AG20443 (cell line): ENCODE data around the gene ZFP36L2.

Source experiments
- DNase-seq: peaks from one replicate; pipeline ENCODE4 v3.0.0; 2012; ENCODE audit warnings: low spot score, mixed read lengths

The ZFP36L2 gene, protein sequence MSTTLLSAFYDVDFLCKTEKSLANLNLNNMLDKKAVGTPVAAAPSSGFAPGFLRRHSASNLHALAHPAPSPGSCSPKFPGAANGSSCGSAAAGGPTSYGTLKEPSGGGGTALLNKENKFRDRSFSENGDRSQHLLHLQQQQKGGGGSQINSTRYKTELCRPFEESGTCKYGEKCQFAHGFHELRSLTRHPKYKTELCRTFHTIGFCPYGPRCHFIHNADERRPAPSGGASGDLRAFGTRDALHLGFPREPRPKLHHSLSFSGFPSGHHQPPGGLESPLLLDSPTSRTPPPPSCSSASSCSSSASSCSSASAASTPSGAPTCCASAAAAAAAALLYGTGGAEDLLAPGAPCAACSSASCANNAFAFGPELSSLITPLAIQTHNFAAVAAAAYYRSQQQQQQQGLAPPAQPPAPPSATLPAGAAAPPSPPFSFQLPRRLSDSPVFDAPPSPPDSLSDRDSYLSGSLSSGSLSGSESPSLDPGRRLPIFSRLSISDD

DNA sequence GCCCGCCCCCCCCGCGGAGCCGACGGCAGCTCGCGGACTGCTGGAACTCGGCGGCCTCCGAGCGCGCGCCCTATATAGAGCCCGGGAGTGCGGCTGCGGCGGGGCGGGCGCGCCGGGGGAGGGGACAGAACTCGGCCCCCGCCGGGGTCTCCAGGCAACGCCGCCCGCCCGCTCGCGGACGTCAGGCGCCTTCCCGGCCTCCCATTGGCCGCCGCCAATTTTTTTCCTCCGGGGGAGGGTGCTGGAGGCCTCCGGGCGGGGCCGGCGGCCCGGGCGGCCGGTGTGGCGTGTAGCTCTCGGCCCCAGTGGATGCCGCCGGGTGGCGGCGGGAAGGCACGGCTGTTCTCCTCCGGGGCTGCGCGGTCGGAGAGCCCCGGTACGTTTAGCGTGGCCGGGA is at the start of gene ZFP36L2:
TSS of gene ZFP36L2 (minus strand) at position 49 of the 397 bp plus-strand sequence. CDS start 291 bp downstream, outside the sequence.
- DNase-seq: peak; percentile 99

DNA sequence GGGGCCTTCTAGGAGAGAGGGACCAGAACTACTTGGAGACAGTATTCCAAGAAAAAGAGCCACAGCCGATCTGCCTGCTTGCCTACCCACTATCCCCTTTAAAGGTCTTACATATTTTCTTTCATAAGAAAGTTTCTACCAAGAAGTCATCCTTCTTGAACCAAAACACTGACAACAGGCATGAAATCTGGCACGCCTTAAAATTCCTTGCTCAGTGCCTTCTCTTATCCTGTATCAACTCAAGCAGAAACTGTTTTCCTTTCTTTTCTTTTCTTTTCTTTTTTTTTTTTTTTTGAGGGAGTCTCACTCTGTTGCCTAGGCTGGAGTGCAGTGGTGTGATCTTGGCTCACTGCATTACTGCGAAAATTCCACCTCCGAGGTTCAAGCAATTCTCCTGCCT is 48.3 kb upstream of the ZFP36L2 start:
- no peak for DNase-seq

- no peak for DNase-seq
These were observed 47.6 kb upstream of the ZFP36L2 start for GRCh38 chr2:43274055-43274454.

- peak; percentile 63 for DNase-seq
These were observed 47.1 kb upstream of the ZFP36L2 start for GRCh38 chr2:43273529-43273928.

DNA sequence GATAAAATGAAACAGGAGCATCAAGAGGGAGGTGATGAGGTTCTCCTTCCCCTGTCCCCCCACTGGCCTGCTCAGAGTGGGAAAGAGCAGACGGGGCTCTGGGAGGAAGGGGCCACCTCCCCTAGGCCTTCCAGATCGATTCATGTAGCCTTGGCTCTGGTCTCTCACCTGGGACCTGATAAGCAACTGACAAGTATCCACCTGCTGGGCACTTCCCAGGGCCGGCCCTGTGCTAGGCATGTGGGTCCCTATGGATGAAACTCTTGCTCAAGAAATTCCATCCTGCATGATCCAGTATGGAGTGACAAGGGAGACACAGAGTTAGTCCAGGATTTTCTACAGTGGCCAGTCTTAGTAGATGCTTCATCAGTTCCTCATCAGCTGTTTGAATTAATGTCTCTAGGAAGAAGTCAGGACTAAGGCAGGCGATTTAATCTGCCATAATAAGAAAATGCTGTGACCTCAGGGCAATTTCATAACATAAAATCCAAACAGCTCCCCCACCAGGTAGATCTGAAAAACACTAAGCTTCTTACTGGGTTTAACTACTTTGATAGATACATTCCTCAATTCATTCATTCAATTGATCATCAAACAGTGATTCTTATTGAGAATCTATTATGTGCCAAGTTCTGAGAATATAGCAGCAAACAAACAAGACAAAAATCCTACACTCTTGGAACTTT is 44.7 kb upstream of the ZFP36L2 start:
- no peak for DNase-seq

DNA sequence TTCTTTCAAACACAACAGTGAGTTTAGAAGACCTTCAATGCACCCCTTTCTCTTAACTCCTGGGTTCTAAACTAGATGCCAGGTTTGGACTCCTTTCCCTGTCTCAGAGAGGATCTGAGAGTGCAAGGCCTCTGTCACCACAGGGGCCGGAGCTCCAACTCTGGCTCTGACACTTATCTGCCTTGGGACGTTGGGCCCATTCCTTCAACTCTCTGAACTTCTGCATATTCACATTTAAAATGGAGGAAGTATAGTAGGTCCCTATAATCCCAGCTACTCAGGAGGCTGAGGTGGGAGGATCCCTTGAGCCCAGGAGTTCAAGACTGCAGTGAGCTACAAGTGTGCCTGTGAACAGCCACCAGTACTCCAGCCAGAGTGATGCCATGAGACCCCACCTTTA is 44.1 kb upstream of the ZFP36L2 start:
- no peak for DNase-seq

GRCh38 chr2:43269706-43270105 is 43.3 kb upstream of the ZFP36L2 start:
- peak; percentile 87 for DNase-seq

- peak; percentile 93 for DNase-seq
These were observed 42.7 kb upstream of the ZFP36L2 start for GRCh38 chr2:43269074-43269572.

DNA sequence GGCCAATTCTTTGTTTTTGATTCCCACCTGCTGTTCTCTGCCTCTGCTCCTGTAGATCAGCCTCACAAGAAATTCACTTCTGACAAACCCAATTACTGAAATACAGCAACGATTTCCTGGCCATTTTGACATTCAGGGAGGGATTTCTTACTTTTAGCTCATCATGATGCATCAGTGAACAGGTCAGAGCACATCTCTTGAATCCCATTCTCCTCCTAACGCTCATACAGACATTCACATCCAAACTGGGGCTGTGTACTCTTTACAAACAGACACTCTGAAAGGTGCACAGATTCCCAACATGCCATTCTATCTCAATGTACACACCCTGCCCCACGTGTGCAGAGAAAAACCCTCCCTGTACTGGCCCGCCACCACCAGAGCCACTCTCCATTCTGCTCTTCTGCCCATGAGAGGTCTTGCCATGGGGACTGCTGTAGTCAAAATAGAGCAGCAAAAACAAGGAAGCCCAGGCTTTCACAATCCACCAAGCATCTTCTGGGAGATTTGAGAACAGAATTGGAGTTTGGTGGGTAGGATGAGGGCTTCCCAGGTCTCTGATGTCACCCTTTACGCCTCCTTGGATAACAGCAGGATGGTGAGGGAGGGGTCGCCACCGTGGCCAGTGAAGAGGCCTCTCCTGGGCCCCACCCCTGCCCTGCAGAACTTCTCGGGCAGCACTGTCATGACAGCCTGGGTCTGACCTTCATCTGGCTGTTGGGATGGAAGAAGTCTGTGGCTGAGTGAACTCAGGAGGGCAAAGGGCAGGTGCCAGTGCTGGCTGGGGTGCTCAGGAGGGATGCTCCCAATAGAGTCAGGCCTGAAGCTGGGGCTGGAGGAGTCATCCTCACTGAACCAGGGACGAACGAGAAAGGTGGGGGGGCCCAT is 41.9 kb upstream of the ZFP36L2 start:
- DNase-seq: no peak

DNA sequence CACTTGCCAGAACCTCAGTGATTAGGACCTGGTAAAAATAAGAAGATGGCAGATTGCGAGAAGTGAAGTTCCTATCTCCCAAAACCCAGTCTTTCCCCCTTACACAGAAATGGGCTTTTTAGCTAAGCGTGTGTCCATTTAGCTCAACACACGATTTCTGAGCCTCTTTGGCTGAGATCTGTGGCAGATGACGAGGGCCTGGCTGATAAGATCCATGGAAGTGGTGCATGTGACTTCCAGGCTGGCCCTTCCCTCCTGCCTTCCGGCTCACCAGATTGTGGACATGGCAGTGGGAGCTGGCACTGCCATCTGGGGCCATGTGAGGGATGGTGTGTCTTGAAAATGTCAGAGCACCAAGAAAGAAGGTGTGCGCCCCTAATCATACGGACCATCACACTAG is 41.0 kb upstream of the ZFP36L2 start:
- no peak for DNase-seq

DNA sequence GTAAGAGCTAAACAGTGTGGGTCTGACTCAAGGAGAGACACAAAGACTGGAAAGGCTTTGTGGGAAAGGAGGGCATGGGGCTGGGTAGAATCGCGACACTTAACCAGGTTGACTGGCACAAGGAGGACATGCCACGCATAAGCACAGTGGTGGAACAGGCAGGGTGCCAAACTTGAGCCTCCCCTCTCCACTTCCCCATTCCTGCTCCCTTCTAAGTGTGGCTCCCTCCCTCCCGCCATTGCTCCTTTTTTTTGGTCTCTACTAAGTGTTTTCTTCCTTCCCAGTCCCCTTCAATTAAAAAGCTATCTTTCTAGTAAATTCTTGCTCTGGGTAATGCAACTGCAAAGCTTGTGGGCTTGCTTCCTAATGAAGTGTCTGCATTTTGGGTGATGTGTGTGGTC is 40.3 kb upstream of the ZFP36L2 start:
- no peak for DNase-seq

GRCh38 chr2:43265421-43265820 is 39.0 kb upstream of the ZFP36L2 start:
- DNase-seq: no peak

DNA sequence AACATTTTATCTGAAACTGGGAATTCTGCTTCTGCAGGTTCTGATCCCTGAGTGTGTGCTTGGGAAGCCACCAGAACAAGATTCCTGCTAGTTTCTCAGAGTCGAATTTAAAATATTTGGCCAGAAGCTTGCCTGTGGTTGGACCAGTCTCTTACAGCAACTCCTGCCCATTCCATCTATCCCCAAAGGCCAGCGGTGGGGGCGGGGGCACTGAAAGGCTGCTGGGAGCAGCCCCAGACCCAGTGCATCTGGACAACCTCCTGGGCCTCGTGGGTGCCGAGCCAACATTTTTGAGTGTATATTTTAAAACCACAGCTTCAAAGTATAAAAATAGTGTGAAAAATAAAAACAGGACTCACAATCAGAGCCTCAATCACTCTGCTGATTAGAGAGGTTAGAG is 38.6 kb upstream of the ZFP36L2 start:
- DNase-seq: peak; percentile 61

DNA sequence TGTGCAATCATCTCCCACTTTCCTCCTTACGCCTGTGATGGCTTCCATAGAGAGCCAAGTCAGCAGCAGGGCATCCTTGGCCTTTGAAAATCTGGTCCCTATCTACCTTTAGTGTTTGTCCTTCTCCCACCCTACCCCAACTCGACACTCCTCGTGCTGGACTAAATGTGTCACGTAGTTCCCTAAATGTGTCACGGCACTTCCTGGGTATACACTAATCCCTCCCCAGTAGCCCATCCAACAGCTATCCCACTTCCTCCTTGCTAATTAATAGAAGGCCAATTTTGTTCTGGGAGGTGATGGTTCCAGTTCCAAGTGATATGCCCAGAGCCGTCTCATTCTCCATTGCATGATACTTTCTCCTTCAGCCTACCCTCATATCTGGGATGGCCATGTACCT is 36.5 kb upstream of the ZFP36L2 start:
- DNase-seq: no peak

- DNase-seq: no peak
These were observed 35.8 kb upstream of the ZFP36L2 start for GRCh38 chr2:43262239-43262638.

DNA sequence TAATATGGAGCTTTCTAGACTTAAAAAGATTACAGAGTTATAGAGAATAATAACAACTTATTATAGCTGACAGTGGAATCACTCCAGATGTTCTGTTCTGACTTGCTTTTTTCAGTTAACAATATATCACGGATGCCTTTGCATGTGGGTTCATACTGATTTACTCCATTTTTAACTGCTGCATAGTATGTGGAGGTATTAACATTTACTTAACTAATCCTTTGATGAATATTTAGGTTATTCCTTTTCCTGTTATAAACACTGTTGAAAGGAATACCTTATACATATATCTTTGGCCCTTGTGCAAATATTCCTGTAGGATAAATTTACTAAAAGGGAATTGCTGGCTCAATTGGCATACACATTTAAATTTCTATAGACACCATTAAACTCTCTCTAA is 33.1 kb upstream of the ZFP36L2 start:
- no peak for DNase-seq

DNA sequence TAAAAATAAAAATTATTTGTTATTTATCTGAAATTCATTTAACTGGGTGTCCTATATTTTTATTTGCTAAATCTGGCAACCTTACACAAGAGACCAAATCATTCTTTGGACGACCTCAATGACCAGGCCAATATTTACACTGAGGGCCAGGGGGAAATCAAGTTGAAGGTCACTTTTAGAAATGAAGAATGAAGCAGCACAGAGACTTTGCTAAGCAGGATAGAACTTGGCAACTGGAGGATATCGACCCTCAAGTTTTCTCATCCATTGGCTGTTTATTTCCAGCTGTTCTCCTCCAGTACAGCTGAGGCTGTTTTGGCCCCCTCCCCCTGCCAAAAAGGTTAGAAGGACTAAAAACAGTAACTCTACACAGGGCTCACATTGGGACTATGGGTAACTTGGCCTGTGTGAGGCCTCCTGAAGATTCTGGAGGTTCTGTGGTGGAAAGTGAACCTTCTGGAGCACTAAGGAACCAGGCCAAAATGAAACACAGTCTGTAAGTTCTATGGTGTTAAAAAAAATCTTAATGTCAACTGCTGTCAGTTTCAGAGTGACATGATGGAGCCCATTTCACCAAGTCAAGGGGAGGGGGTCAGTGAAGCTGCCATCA is 32.2 kb upstream of the ZFP36L2 start:
- no peak for DNase-seq

DNA sequence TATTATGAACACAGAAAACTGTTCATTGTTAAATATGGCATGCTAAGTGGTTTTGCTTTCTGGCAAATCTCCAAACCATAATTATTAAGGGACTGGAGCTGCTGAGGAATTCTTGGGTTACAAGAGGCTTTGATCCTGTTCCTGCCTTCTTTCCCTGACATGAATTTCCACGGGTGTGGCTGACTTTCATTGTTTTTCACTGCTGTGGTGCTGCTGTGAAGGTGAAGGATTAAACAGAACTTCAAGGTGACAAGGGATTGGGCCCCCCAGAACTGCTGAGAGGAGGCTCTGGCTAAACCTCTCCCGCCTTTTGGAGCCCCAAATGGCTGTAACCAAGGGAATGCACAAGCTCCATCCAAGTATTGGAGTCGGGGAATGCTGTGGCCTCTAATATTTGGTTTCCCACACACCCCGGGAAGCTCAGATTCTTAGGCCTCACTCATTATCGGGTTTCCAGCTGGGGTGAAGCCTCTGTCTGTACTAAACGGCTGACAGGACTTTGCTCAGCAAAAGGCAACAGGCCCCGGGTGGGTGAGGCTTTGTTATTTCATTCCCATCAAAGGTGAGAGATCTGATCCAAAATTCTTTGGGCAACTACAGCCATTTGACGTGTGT is 29.0 kb upstream of the ZFP36L2 start:
- DNase-seq: no peak

- no peak for DNase-seq
These were observed 27.9 kb upstream of the ZFP36L2 start for GRCh38 chr2:43254331-43254730.

DNA sequence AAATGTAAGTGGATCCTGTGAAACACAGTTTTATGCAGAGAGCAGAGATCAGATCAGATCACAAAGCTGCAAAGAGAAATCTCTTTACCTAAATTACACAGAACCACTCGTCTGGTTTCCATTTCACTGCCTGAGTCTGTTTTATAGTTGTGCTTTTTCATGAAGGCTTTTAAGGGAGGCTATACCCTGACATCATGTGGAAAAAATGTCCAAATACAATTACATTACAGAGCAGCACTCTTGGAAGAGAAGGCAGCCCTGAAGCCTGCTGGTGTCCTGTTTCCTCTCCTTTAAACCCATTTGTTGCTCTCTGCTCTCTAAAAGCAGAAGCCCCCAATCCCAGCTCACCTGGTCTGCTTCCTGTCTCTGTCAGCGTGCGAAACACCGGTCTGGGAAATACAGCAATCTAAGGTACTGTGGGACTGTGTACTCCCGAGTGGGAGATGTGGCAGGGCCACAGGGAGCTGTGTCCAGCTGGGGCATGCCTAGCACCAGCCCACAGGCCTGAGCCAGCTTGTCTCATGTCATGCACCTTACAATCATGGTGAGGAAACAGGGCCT is 24.8 kb upstream of the ZFP36L2 start:
- DNase-seq: peak; percentile 75

DNA sequence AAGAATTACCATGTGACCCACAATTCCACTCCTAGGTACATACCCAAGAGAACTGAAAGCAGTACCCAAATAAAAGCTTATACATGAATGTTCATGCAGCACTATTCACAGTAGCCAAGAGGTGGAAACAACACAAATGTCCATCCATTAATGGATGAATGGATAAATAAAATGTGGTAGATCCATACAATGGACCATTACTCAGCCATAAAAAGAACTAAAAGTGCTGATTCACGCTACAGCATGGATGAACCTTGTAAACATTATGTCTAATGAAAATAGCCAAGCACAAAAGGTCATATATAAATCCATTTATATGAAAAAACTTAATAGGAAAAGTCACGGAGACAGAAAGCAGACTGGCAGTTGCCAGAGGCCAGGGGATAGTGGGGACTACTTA is 23.6 kb upstream of the ZFP36L2 start:
- DNase-seq: no peak
